Hepatocyte (in vitro differentiated cells): ENCODE results near the gene EHD2. TPM values are rescaled to one million over a fixed set of nuclear protein-coding genes. Genes with fewer than 3 reads are reported as not detected.
A peak's percentile ranks its signal among the peaks of the same experiment; 100 is the strongest.

Experiments
- DNase-seq: peaks from one replicate; pipeline ENCODE4 v3.0.0-alpha.2; 2016; ENCODE audit warnings: low spot score
- H2AFZ ChIP-seq: fragments of 200-600 bp; sonication (generic); 2 replicates; pipeline ENCODE4 v1.6.0; 2016; ENCODE audit warnings: antibody characterized with exemption, mild to moderate bottlenecking
- H3K27ac ChIP-seq: fragments of 200-600 bp; sonication (generic); 2 replicates; pipeline ENCODE4 v1.5.1; 2016; ENCODE audit warnings: mild to moderate bottlenecking
- H3K27me3 ChIP-seq: fragments of 200-600 bp; sonication (generic); 2 replicates; pipeline ENCODE4 v1.6.1; 2016
- H3K36me3 ChIP-seq: fragments of 200-600 bp; sonication (generic); replicated peaks from 2 replicates; pipeline ENCODE4 v1.5.1; 2016; ENCODE audit warnings: low read depth; ENCODE audit not compliant: insufficient read depth
- H3K4me1 ChIP-seq: fragments of 200-600 bp; sonication (generic); 2 replicates; pipeline ENCODE4 v1.5.1; 2016; ENCODE audit warnings: mild to moderate bottlenecking, moderate library complexity; ENCODE audit not compliant: insufficient read depth
- H3K4me2 ChIP-seq: fragments of 200-600 bp; sonication (generic); 2 replicates; pipeline ENCODE4 v1.6.0; 2016
- H3K4me3 ChIP-seq: fragments of 200-600 bp; sonication (generic); 2 replicates; pipeline ENCODE4 v1.5.1; 2016; ENCODE audit warnings: mild to moderate bottlenecking
- H3K79me2 ChIP-seq: fragments of 200-600 bp; sonication (generic); 2 replicates; pipeline ENCODE4 v1.6.0; 2017; ENCODE audit warnings: mild to moderate bottlenecking
- H3K9me2 ChIP-seq: fragments of 200-600 bp; sonication (generic); replicated peaks from 2 replicates; pipeline ENCODE4 v1.6.0; 2017; ENCODE audit warnings: mild to moderate bottlenecking; ENCODE audit not compliant: insufficient read depth
- H3K9me3 ChIP-seq: fragments of 200-600 bp; sonication (generic); 2 replicates; pipeline ENCODE4 v1.5.1; 2016; ENCODE audit warnings: low read depth, mild to moderate bottlenecking
- H4K20me1 ChIP-seq: fragments of 200-600 bp; sonication (generic); 2 replicates; pipeline ENCODE4 v1.6.0; 2016; ENCODE audit warnings: mild to moderate bottlenecking; ENCODE audit not compliant: insufficient read depth, poor library complexity, severe bottlenecking
- EZH2 ChIP-seq: fragments of 200-600 bp; sonication (generic); IDR thresholded peaks from 2 replicates; pipeline ENCODE4 v1.6.1; 2016; ENCODE audit warnings: antibody characterized with exemption, mild to moderate bottlenecking, borderline replicate concordance
- EZH2phosphoT487 ChIP-seq: fragments of 200-600 bp; sonication (generic); IDR thresholded peaks from one replicate; pipeline ENCODE4 v1.6.1; 2018; ENCODE audit warnings: antibody characterized with exemption, mild to moderate bottlenecking, low read depth, moderate library complexity; ENCODE audit not compliant: unreplicated experiment, severe bottlenecking
- WGBS: methylation state at CpG from one replicate; pipeline ENCODE4 v1.1.6; 2016; ENCODE audit warnings: low lambda C conversion rate; ENCODE audit errors: missing lambda C conversion rate; 5-methylcytosine and 5-hydroxymethylcytosine counted together
- polyA plus RNA-seq: library from polyadenylated mRNA; unstranded; fragments of >200 nt; fragmentation: Nextera tagmentation; extraction: Ambion mirVana; gene quantifications from 2 replicates; pipeline ENCODE4 v1.2.1, GENCODE V29; 2016
- total RNA-seq: library from RNA; depleted of rRNA; stranded (reverse); fragments of >200 nt; gene quantifications from 2 replicates; pipeline ENCODE4 v1.2.3, GENCODE V29; 2014
- TF ChIP-seq, protein P1 (sequence below): fragments of 200-600 bp; sonication (generic); IDR thresholded peaks from 2 replicates; pipeline ENCODE4 v1.5.1; 2016; ENCODE audit warnings: antibody characterized with exemption, mild to moderate bottlenecking; ENCODE audit not compliant: poor library complexity

Gene EHD2
- total and polyA plus RNA-seq, 2 experiments from 2014 or later: 20.8 to 120 TPM

DNA sequence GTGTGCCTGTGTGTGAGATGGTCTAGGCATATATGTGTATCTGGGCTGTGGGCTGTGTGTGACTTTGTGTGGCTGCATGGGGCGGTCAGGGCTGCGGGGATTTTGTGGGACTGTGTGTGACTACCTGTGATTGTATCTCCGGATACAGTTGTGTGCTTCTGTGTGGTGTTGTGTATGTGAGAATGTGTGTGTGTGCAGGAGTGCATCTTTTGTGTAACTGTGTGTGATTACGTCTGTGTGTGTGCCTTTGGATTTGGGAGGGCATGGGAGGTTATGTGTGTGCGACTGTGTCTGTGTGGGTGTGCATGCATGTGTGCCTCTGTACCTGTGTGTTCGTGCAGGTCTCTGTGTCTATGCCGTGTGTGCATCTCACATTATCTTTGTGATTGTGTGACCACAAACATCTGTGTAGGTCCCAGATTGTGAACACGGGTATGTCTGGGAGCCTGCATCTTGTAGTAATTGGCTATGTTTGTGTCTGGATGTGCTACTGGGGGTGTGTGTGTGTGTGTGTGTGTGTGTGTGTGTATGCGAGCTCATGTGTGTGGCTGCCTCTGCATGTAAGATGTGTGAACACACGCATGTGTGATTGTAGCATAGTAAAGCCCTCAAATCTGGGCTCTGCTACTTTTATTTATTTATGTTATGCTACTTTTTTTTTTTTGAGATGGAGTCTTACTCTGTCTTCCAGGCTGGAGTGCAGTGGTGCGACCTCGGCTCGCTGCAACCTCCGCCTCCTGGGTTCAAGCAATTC lies 7.6 kb downstream of the EHD2 start:
- Histone ChIP-seq H3K27me3 (no peaks in the 10 kb centered on the region), H3K4me3 (no peak overlapping the region), H3K36me3 (no peaks in the 10 kb centered on the region), H3K79me2 (peaks cover 21% of the 10 kb centered on the region), H2AFZ (no peak overlapping the region), H3K9me3 (no peaks in the 10 kb centered on the region), H3K4me1 (peaks cover 31% of the 10 kb centered on the region), H4K20me1 (no peaks in the 10 kb centered on the region), H3K9me2 (no peaks in the 10 kb centered on the region), H3K4me2 (peak overlapping the region; percentile 75), H3K27ac (peak overlapping the region; percentile 97)
- TF ChIP-seq EZH2 (no peak), EZH2phosphoT487 (no peak)
- TF ChIP-seq, protein P1, sequence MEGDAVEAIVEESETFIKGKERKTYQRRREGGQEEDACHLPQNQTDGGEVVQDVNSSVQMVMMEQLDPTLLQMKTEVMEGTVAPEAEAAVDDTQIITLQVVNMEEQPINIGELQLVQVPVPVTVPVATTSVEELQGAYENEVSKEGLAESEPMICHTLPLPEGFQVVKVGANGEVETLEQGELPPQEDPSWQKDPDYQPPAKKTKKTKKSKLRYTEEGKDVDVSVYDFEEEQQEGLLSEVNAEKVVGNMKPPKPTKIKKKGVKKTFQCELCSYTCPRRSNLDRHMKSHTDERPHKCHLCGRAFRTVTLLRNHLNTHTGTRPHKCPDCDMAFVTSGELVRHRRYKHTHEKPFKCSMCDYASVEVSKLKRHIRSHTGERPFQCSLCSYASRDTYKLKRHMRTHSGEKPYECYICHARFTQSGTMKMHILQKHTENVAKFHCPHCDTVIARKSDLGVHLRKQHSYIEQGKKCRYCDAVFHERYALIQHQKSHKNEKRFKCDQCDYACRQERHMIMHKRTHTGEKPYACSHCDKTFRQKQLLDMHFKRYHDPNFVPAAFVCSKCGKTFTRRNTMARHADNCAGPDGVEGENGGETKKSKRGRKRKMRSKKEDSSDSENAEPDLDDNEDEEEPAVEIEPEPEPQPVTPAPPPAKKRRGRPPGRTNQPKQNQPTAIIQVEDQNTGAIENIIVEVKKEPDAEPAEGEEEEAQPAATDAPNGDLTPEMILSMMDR: no peak
- WGBS: 84% methylated on average over 14 of the region's 14 CpGs
- no peak for DNase-seq

DNA sequence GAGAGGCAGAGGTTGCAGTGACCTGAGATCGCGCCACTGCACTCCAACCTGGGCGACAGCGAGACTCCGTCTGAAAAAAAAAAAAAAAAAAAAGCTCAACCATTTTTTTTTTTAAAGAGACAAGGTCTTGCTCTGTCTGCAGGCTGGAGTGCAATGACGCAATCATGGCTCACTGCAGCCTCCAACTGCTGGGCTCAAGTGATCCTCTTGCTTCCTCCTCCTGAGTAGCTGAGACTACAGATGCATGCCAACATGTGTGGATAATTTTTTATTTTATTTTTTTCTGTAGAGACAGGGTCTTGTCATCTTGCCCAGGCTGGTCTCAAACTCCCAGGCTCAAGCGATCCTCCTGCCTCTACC lies 10.3 kb downstream of the EHD2 start:
- TF ChIP-seq EZH2 (no peak), EZH2phosphoT487 (no peak)
- TF ChIP-seq, protein P1: no peak

GRCh38 chr19:47725759-47726401 lies 12.7 kb downstream of the EHD2 start:
- Histone ChIP-seq H3K9me2 (no peaks in the 10 kb centered on the region), H3K9me3 (no peaks in the 10 kb centered on the region), H4K20me1 (no peaks in the 10 kb centered on the region), H3K27me3 (no peaks in the 10 kb centered on the region), H3K79me2 (peaks cover 8% of the 10 kb centered on the region), H3K27ac (no peak overlapping the region), H3K4me1 (peaks cover 28% of the 10 kb centered on the region), H3K4me2 (no peak overlapping the region), H3K4me3 (no peak overlapping the region), H3K36me3 (no peaks in the 10 kb centered on the region), H2AFZ (no peak overlapping the region)
- 96% methylated on average over 43 of the region's 48 CpGs for WGBS
- no peak for DNase-seq
- TF ChIP-seq, protein P1: no peak
- no peak for TF ChIP-seq EZH2phosphoT487
- no peak for TF ChIP-seq EZH2

More for the DNA sequence above, 10.3 kb downstream of the EHD2 start:
- Histone ChIP-seq H3K4me1 (peaks cover 26% of the 10 kb centered on the region), H3K27ac (peak overlapping the region; percentile 84), H3K9me2 (no peaks in the 10 kb centered on the region), H3K27me3 (no peaks in the 10 kb centered on the region), H2AFZ (no peak overlapping the region), H3K9me3 (no peaks in the 10 kb centered on the region), H4K20me1 (no peaks in the 10 kb centered on the region), H3K4me3 (no peak overlapping the region), H3K36me3 (no peaks in the 10 kb centered on the region), H3K79me2 (peaks cover 5% of the 10 kb centered on the region), H3K4me2 (peak overlapping the region; percentile 74)
- 28% methylated on average over 7 of the region's 7 CpGs for WGBS
- peak; percentile 79 for DNase-seq
